ENCODE measurements around the gene C17orf107.
"Not testable (repeated sequence)": the region's sequence is repeated elsewhere in the genome, so short reads cannot be mapped to it uniquely, and the experiment has no call there.

The C17orf107 gene

DNA sequence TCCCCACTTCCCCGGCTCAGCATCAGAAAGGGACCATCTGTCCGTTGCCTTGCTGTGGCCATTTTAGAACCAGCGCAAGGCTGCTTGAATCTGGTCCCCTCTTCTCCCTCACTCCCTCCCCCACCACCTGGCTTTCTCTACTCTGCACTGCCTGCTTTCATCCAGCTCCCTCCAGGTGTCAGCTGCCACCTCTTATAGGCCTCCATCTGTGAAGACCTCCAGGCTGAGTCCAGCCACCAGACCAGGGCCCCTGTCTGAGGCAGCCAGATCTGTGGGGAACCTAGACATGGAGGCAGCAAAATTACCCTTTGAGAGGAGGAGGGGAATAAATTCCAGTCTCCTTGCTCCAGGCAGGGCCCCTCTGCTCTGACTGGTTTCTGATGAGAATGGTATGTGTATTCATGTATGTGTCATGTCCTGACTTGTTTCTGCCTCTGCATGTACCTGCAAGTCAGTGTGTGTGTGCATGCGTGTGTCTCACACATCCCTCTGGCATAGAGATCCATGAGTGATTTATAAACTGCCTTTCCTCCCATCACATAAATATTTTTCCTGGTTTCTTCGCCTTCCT lies 45.1 kb upstream of the C17orf107 start:
- POLR2A ChIA-PET, result no interaction called here
- CTCF ChIA-PET, result interaction anchor here (1.4 kb wide), 1 partner anchor 45 kb away, joined by 3 read pairs; the partner anchor contains the start of gene C17orf107
- TF ChIP-seq CTCF (IDR thresholded peaks at IDR 0.05; ENCODE audit: control extremely low read depth, extremely low read depth, low read depth, missing control alignments), result no peak
- DNase-seq (ENCODE audit: extremely low spot score), result no peak

GRCh38 chr17:4856271-4856936 lies 42.9 kb upstream of the C17orf107 start:
- TF ChIP-seq CTCF (IDR thresholded peaks at IDR 0.05; ENCODE audit: control extremely low read depth, extremely low read depth, low read depth, missing control alignments), result no peak
- ChIA-PET POLR2A (no interaction called here), CTCF (interaction anchor here (2.0 kb wide), 1 partner anchor 11 kb away, joined by 5 read pairs; no protein-coding TSS in a partner anchor)
- DNase-seq (ENCODE audit: extremely low spot score), result no peak

DNA sequence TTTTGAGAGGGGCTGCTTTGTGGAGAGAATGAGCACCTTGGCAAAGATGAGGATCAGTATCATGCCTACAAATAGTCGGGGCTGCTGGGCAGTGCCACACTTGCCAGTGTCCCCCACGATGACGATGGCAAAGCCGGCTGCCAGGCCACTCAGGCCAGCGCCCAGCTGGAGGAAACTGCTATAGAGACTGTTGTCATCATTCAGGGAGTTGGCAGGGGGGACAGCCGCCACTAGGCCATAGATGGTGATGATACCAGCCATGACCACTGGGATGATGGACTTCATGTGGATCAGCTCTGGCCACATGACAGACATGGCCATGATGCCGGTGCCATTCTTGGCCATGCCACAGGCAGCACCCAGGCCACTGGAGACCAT lies 42.4 kb upstream of the C17orf107 start:
- ChIA-PET CTCF (interaction anchor here (1.0 to 2.0 kb wide), 3 partner anchors 11 to 147 kb away, joined by 4 to 5 read pairs (median 5); partner anchors contain the start of gene ARRB2), POLR2A (no interaction called here)
- no peak for DNase-seq (ENCODE audit: extremely low spot score)
- no peak for TF ChIP-seq CTCF (IDR thresholded peaks at IDR 0.05; ENCODE audit: control extremely low read depth, extremely low read depth, low read depth, missing control alignments)

GRCh38 chr17:4857347-4857746 lies 42.0 kb upstream of the C17orf107 start:
- POLR2A ChIA-PET, result interaction anchor here (1.0 kb wide), 1 partner anchor 10 kb away, joined by 5 read pairs; no protein-coding TSS in a partner anchor
- DNase-seq (ENCODE audit: extremely low spot score), result not testable (repeated sequence)
- CTCF ChIA-PET, result interaction anchor here (1.0 to 2.0 kb wide), 5 partner anchors 10 to 681 kb away, joined by 3 to 5 read pairs (median 4); partner anchors contain the start of gene ARRB2

DNA sequence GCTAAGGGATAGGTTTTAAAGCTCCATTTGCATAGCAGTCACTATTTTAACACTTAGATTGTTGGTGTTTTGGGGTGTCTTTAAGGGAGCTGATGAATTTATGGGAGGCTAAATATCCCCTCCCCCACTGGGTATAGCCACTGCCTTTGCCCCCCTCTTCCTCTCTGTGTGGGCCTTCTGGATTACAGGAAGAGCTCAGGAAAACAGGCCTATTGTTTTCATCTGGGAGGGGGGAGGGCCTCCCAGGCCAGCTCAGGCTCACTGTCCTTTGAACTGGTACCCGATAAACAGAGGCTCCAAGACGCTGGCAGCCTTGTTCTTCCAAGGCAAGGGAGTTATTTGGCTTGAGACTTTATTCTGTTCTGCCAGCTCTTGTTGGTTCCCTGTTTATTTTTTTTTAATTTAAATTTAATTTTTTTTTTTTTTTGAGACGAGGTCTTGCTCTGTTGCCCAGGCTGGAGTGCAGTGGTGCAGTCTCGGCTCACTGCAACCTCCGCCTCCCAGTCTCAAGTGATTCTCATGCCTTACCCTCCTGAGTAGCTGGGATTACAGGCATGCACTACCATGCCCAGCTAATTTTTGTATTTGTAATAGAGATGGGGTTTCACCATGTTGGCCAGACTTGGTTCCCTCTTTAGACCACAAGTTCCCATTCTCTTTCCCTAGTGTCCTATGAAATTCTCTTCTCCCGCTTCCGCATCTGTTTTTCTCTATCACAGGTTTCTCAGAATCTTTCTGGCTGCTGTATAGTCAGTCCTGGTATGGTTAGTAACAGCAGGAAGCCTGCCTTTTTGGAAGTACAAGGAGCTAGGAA lies 41.1 kb upstream of the C17orf107 start:
- DNase-seq (ENCODE audit: extremely low spot score), result no peak
- TF ChIP-seq CTCF (IDR thresholded peaks at IDR 0.05; ENCODE audit: control extremely low read depth, extremely low read depth, low read depth, missing control alignments), result no peak
- ChIA-PET CTCF (interaction anchor here (0.7 to 2.0 kb wide), 8 partner anchors 9 to 682 kb away, joined by 3 to 5 read pairs (median 4); partner anchors contain the start of gene ARRB2), POLR2A (interaction anchor here (1.0 kb wide), 1 partner anchor 11 kb away, joined by 5 read pairs; no protein-coding TSS in a partner anchor)

GRCh38 chr17:4858882-4859260 lies 40.5 kb upstream of the C17orf107 start:
- DNase-seq (ENCODE audit: extremely low spot score), result no peak
- POLR2A ChIA-PET, result no interaction called here

More at GRCh38 chr17:4858882-4859260, 40.5 kb upstream of the C17orf107 start:
- CTCF ChIA-PET, result interaction anchor here (0.7 kb wide), 1 partner anchor 9 kb away, joined by 3 read pairs; no protein-coding TSS in a partner anchor
- TF ChIP-seq CTCF (IDR thresholded peaks at IDR 0.05; ENCODE audit: control extremely low read depth, extremely low read depth, low read depth, missing control alignments), result no peak

Measured in GM10248 (cell line).